ENCODE data around the gene PPP1R13L.

GRCh38 chr19:45350477-45351058, 54.3 kb downstream of the PPP1R13L start:
- no peak for TF ChIP-seq CTCF (IDR thresholded peaks at IDR 0.05; ENCODE audit: low read length)
- TF ChIP-seq EZH2 (IDR thresholded peaks at IDR 0.05; ENCODE audit: borderline replicate concordance, low read length) = no peak
